Measurements from ENCODE around the gene KHDRBS1.

The KHDRBS1 gene

GRCh38 chr1:32045772-32046171 is 32.1 kb downstream of the KHDRBS1 start:
- Histone ChIP-seq H3K4me3 (replicated peaks; ENCODE audit: low read depth, low read length) (no peak overlapping the region), H3K27me3 (replicated peaks; ENCODE audit: control insufficient read depth, insufficient read depth, low read length) (no peaks in the 10 kb centered on the region), H3K36me3 (ENCODE audit: control insufficient read depth, insufficient read depth, low read length) (peaks cover 23% of the 10 kb centered on the region)
- DNase-seq (ENCODE audit: extremely low read depth, insufficient read length) = no peak
- TF ChIP-seq CTCF (IDR thresholded peaks at IDR 0.05; ENCODE audit: insufficient read depth, low read length, poor library complexity, severe bottlenecking) = no peak

GRCh38 chr1:32047701-32048100 is 34.0 kb downstream of the KHDRBS1 start:
- H3K27me3 ChIP-seq (replicated peaks; ENCODE audit: control insufficient read depth, insufficient read depth, low read length) = no peaks in the 10 kb centered on the region
- H3K4me3 ChIP-seq (replicated peaks; ENCODE audit: low read depth, low read length) = no peak overlapping the region
- DNase-seq (ENCODE audit: extremely low read depth, insufficient read length) = no peak
- no peak for TF ChIP-seq CTCF (IDR thresholded peaks at IDR 0.05; ENCODE audit: insufficient read depth, low read length, poor library complexity, severe bottlenecking)
- H3K36me3 ChIP-seq (ENCODE audit: control insufficient read depth, insufficient read depth, low read length) = peaks cover 20% of the 10 kb centered on the region

- H3K27me3 ChIP-seq (replicated peaks; ENCODE audit: control insufficient read depth, insufficient read depth, low read length) = no peaks in the 10 kb centered on the region
- peaks cover 20% of the 10 kb centered on the region for H3K36me3 ChIP-seq (ENCODE audit: control insufficient read depth, insufficient read depth, low read length)
- no peak overlapping the region for H3K4me3 ChIP-seq (replicated peaks; ENCODE audit: low read depth, low read length)
- no peak for DNase-seq (ENCODE audit: extremely low read depth, insufficient read length)
- no peak for TF ChIP-seq CTCF (IDR thresholded peaks at IDR 0.05; ENCODE audit: insufficient read depth, low read length, poor library complexity, severe bottlenecking)
Measured at GRCh38 chr1:32048440-32048839, 34.8 kb downstream of the KHDRBS1 start.

GRCh38 chr1:32051706-32052105 is 38.0 kb downstream of the KHDRBS1 start:
- H3K27me3 ChIP-seq (replicated peaks; ENCODE audit: control insufficient read depth, insufficient read depth, low read length) = no peaks in the 10 kb centered on the region
- no peak for DNase-seq (ENCODE audit: extremely low read depth, insufficient read length)
- no peak for TF ChIP-seq CTCF (IDR thresholded peaks at IDR 0.05; ENCODE audit: insufficient read depth, low read length, poor library complexity, severe bottlenecking)
- no peak overlapping the region for H3K4me3 ChIP-seq (replicated peaks; ENCODE audit: low read depth, low read length)
- H3K36me3 ChIP-seq (ENCODE audit: control insufficient read depth, insufficient read depth, low read length) = peaks cover 25% of the 10 kb centered on the region

- TF ChIP-seq CTCF (IDR thresholded peaks at IDR 0.05; ENCODE audit: insufficient read depth, low read length, poor library complexity, severe bottlenecking) = no peak
- H3K36me3 ChIP-seq (ENCODE audit: control insufficient read depth, insufficient read depth, low read length) = peaks cover 26% of the 10 kb centered on the region
- no peak for DNase-seq (ENCODE audit: extremely low read depth, insufficient read length)
- no peak overlapping the region for H3K4me3 ChIP-seq (replicated peaks; ENCODE audit: low read depth, low read length)
- H3K27me3 ChIP-seq (replicated peaks; ENCODE audit: control insufficient read depth, insufficient read depth, low read length) = no peaks in the 10 kb centered on the region
Measured at GRCh38 chr1:32052887-32053286, 39.2 kb downstream of the KHDRBS1 start.

GRCh38 chr1:32055416-32055815 is 41.7 kb downstream of the KHDRBS1 start:
- TF ChIP-seq CTCF (IDR thresholded peaks at IDR 0.05; ENCODE audit: insufficient read depth, low read length, poor library complexity, severe bottlenecking) = no peak
- peaks cover 33% of the 10 kb centered on the region for H3K36me3 ChIP-seq (ENCODE audit: control insufficient read depth, insufficient read depth, low read length)
- no peak for DNase-seq (ENCODE audit: extremely low read depth, insufficient read length)
- H3K27me3 ChIP-seq (replicated peaks; ENCODE audit: control insufficient read depth, insufficient read depth, low read length) = no peaks in the 10 kb centered on the region
- H3K4me3 ChIP-seq (replicated peaks; ENCODE audit: low read depth, low read length) = no peak overlapping the region

All from GM06990 (cell line).